Right lobe of liver (tissue), 6 donors: ENCODE data around the gene HOXA3. TPM values are rescaled to one million over a fixed set of nuclear protein-coding genes. Genes with fewer than 3 reads are reported as not detected.

Source experiments
- ATAC-seq, 4 donors: fragments of 200-7000 bp; cut with Tn5 transposase; one replicate each; pipeline ENCODE4 v1.9.1; 2020; ENCODE audit warnings: mild to moderate bottlenecking in 4 of 4, moderate library complexity in 4 of 4
- DNase-seq, 3 donors: peaks; one replicate each; pipeline ENCODE4 v3.0.0-alpha.2; 2020
- H3K27ac ChIP-seq, 3 donors: fragments of 200-600 bp; one replicate each; pipeline ENCODE4 v1.8.0; 2022
- H3K27me3 ChIP-seq, 2 donors: fragments of 200-600 bp; one replicate each; pipeline ENCODE4 v1.8.0; 2022
- H3K36me3 ChIP-seq, 4 donors: fragments of 200-600 bp; sonication (generic) in 1 of 4; one replicate each; pipeline versions ENCODE4 v1.5.1 to v1.8.0; 2017 to 2022; ENCODE audit warnings: control low read depth in 1 of 4
- H3K4me1 ChIP-seq, 4 donors: fragments of 200-600 bp; sonication (generic) in 1 of 4; one replicate each; pipeline versions ENCODE4 v1.5.1 to v1.8.0; 2017 to 2022; ENCODE audit warnings: control low read depth in 1 of 4
- H3K4me3 ChIP-seq, 3 donors: fragments of 200-600 bp; one replicate each; pipeline ENCODE4 v1.8.0; 2022
- H3K9me3 ChIP-seq, 4 donors: fragments of 200-600 bp; sonication (generic) in 1 of 4; one replicate each; pipeline versions ENCODE4 v1.5.1 to v1.8.0; 2017 to 2022; ENCODE audit warnings: control low read depth in 1 of 4
- CTCF ChIP-seq, 4 donors: fragments of 200-600 bp in 3 of 4; fragments of 450-650 bp in 1 of 4; IDR thresholded peaks; one replicate each; pipeline versions ENCODE4 v1.5.1 to v1.8.0; 2016 to 2022; ENCODE audit warnings: antibody characterized with exemption in 4 of 4, mild to moderate bottlenecking in 2 of 4
- POLR2A ChIP-seq: fragments of 450-650 bp; IDR thresholded peaks from one replicate; pipeline ENCODE4 v1.6.1; 2017; ENCODE audit warnings: antibody characterized with exemption, mild to moderate bottlenecking
- WGBS: methylation state at CpG from one replicate; pipeline ENCODE4 v1.1.6; 2018; ENCODE audit warnings: low coverage, low lambda C conversion rate; ENCODE audit not compliant: insufficient coverage; ENCODE audit errors: missing lambda C conversion rate; 5-methylcytosine and 5-hydroxymethylcytosine counted together
- intact Hi-C, 2 donors: fragments of 100-400 bp; cut with DNase I; formaldehyde crosslinking; loops; one replicate each; pipeline versions ENCODE4 v1.11.2 to v1.14.1; 2022
- total RNA-seq, 6 experiments: library from RNA; depleted of rRNA in 2 of 6; stranded (reverse); fragments of >200 nt in 2 of 6; fragmentation: NEBNext Ultra II Directional in 3 of 6; extraction: Animal tissue kit (Norgen Biotek cat#: 25700) in 3 of 6; gene quantifications; one replicate each; pipeline versions ENCODE4 v1.1.0 to v1.2.4, GENCODE V29; 2016 to 2023
- donor health status: DM: no; HTN: yes; CAD: no.
- donor health status: DM: no; HTN: no; CAD: no.
- donor health status: DM: no; HTN: no; CAD: no.
- donor health status: DM: no; HTN: yes; CAD: no.
- donor health status: DM: no; HTN: yes; CAD: no.

HOXA3 gene
- total RNA-seq, 6 experiments from 2014 or later: 0.17 to 0.26 (median 0.25) TPM; not detected in 2

GRCh38 chr7:27121684-27122076 lies 30.7 kb downstream of the HOXA3 start:
- H3K27me3 ChIP-seq: peaks cover 0 to 17% of the 10 kb centered on the region in 2 donors
- DNase-seq: no peak
- no peak for TF ChIP-seq CTCF (IDR thresholded peaks at IDR 0.05)
- no peak for TF ChIP-seq POLR2A
- H3K36me3 ChIP-seq: no peaks in the 10 kb centered on the region
- H3K4me1 ChIP-seq: peaks cover 0 to 18% (median 3%) of the 10 kb centered on the region in 4 donors
- no peak overlapping the region for H3K4me3 ChIP-seq
- no peak overlapping the region for H3K27ac ChIP-seq
- intact Hi-C loops: no loop called here
- ATAC-seq: no peak
- no peaks in the 10 kb centered on the region for H3K9me3 ChIP-seq
- 42% methylated on average over 6 of the region's 7 CpGs for WGBS

GRCh38 chr7:27119412-27119911 lies 32.9 kb downstream of the HOXA3 start:
- ATAC-seq (no peak), DNase-seq (no peak)
- WGBS: 58% methylated on average over 1 of the region's 1 CpG
- no peak for TF ChIP-seq CTCF (IDR thresholded peaks at IDR 0.05)
- no peak for TF ChIP-seq POLR2A
- no peaks in the 10 kb centered on the region for H3K9me3 ChIP-seq
- H3K27ac ChIP-seq: no peak overlapping the region
- H3K36me3 ChIP-seq: no peaks in the 10 kb centered on the region
- H3K4me1 ChIP-seq: peaks cover 0 to 18% (median 3%) of the 10 kb centered on the region in 4 donors
- intact Hi-C loops: no loop called here
- H3K27me3 ChIP-seq: peaks cover 0 to 16% of the 10 kb centered on the region in 2 donors
- H3K4me3 ChIP-seq: no peak overlapping the region

- no peak for ATAC-seq
- Histone ChIP-seq H3K4me1 (peaks cover 0 to 18% (median 3%) of the 10 kb centered on the region in 4 donors), H3K9me3 (no peaks in the 10 kb centered on the region), H3K27ac (no peak overlapping the region), H3K27me3 (peaks cover 0 to 7% of the 10 kb centered on the region in 2 donors), H3K36me3 (no peaks in the 10 kb centered on the region), H3K4me3 (no peak overlapping the region)
- 51% methylated on average over 3 of the region's 3 CpGs for WGBS
- no peak for DNase-seq
- TF ChIP-seq CTCF (IDR thresholded peaks at IDR 0.05) (no peak), POLR2A (no peak)
- intact Hi-C loops: no loop called here
Measured at GRCh38 chr7:27118580-27118979, 33.8 kb downstream of the HOXA3 start.

GRCh38 chr7:27117887-27118491 lies 34.4 kb downstream of the HOXA3 start:
- Histone ChIP-seq H3K9me3 (no peaks in the 10 kb centered on the region), H3K4me3 (no peak overlapping the region), H3K27ac (no peak overlapping the region), H3K4me1 (peaks cover 0 to 18% (median 3%) of the 10 kb centered on the region in 4 donors), H3K27me3 (peaks cover 0 to 6% of the 10 kb centered on the region in 2 donors), H3K36me3 (no peaks in the 10 kb centered on the region)
- intact Hi-C loops: no loop called here
- TF ChIP-seq POLR2A (no peak), CTCF (IDR thresholded peaks at IDR 0.05) (no peak)
- 48% methylated on average over 18 of the region's 19 CpGs for WGBS
- peak; percentile 6 to 53 (median 26) for ATAC-seq
- no peak for DNase-seq
